PC-9 (cell line): Measurements from ENCODE around the gene TMEM30A. TPM values are rescaled to one million over a fixed set of nuclear protein-coding genes. Genes with fewer than 3 reads are reported as not detected.

ENCODE experiments used
- BruUV-seq: library from RNA; stranded (reverse); fragments of 400-500 nt; replicated peaks from 2 replicates; lab custom pipeline; 2021; lab: Mats Ljungman, UMichigan
- CTCF ChIA-PET: fragments of 300-600 bp; sonication (Branson Sonifier 250); formaldehyde crosslinking; loops from one replicate; lab custom pipeline; 2022; ENCODE audit warnings: antibody characterized with exemption; lab: Charles Lee
- POLR2A ChIA-PET: fragments of 300-600 bp; sonication (Branson Sonifier 250); formaldehyde crosslinking; loops from one replicate; lab custom pipeline; 2022; ENCODE audit warnings: antibody characterized with exemption; ENCODE audit not compliant: unreplicated experiment; lab: Charles Lee
- DNase-seq, 2 experiments: peaks; one replicate each; pipeline versions ENCODE4 v3.0.0 to v3.0.0-alpha.2; 2015 to 2022; ENCODE audit warnings: mixed read lengths in 1 of 2
- H2AFZ ChIP-seq: fragments of 200-600 bp; sonication (generic); 2 replicates; pipeline ENCODE4 v1.8.1; 2017; ENCODE audit warnings: antibody characterized with exemption
- H3F3A ChIP-seq: fragments of 200-600 bp; sonication (generic); 2 replicates; pipeline ENCODE4 v1.8.1; 2017; ENCODE audit warnings: antibody characterized with exemption, mild to moderate bottlenecking, low read depth; ENCODE audit not compliant: insufficient read depth
- H3K27ac ChIP-seq: fragments of 200-600 bp; sonication (generic); 2 replicates; pipeline ENCODE4 v1.6.1; 2016; ENCODE audit warnings: mixed run types
- H3K27me3 ChIP-seq: fragments of 200-600 bp; sonication (generic); 2 replicates; pipeline ENCODE4 v1.6.1; 2016; ENCODE audit warnings: low read depth, mixed run types; ENCODE audit not compliant: insufficient read depth
- H3K36me3 ChIP-seq: fragments of 200-600 bp; sonication (generic); 2 replicates; pipeline ENCODE4 v1.6.1; 2016; ENCODE audit warnings: low read depth, mixed run types
- H3K4me1 ChIP-seq: fragments of 200-600 bp; sonication (generic); replicated peaks from 2 replicates; pipeline ENCODE4 v1.6.1; 2016; ENCODE audit warnings: mixed run types; ENCODE audit not compliant: insufficient read depth
- H3K4me2 ChIP-seq: fragments of 200-600 bp; sonication (generic); 2 replicates; pipeline ENCODE4 v1.6.1; 2017; ENCODE audit warnings: mixed run types
- H3K4me3 ChIP-seq: fragments of 200-600 bp; sonication (generic); 2 replicates; pipeline ENCODE4 v1.6.1; 2016; ENCODE audit warnings: mixed run types
- H3K79me2 ChIP-seq: fragments of 200-600 bp; sonication (generic); 2 replicates; pipeline ENCODE4 v1.6.1; 2017; ENCODE audit warnings: low read depth, mixed run types
- H3K9me2 ChIP-seq: fragments of 200-600 bp; sonication (generic); 2 replicates; pipeline ENCODE4 v1.8.1; 2017; ENCODE audit warnings: mild to moderate bottlenecking; ENCODE audit not compliant: insufficient read depth
- H3K9me3 ChIP-seq: fragments of 200-600 bp; sonication (generic); 2 replicates; pipeline ENCODE4 v1.8.1; 2016; ENCODE audit warnings: low read depth; ENCODE audit not compliant: insufficient read depth
- H4K20me1 ChIP-seq: fragments of 200-600 bp; sonication (generic); 2 replicates; pipeline ENCODE4 v1.8.1; 2017; ENCODE audit not compliant: insufficient read depth
- EZH2 ChIP-seq: fragments of 200-600 bp; sonication (generic); IDR thresholded peaks from 2 replicates; pipeline ENCODE4 v1.8.0; 2017; ENCODE audit warnings: antibody characterized with exemption, low read depth
- intact Hi-C: fragments of 100-400 bp; cut with micrococcal nuclease; formaldehyde crosslinking; loops from one replicate; pipeline ENCODE4 v1.10.0; 2022; ENCODE audit not compliant: unreplicated experiment
- total RNA-seq: library from RNA; stranded (reverse); gene quantifications from 2 replicates; pipeline ENCODE4 v1.2.3, GENCODE V29; 2021
- TF ChIP-seq, protein P1 (sequence below): fragments of 200-600 bp; sonication (generic); conservative IDR thresholded peaks from 2 replicates; pipeline ENCODE4 v1.6.1; 2017; ENCODE audit warnings: mixed run types, antibody characterized with exemption, mild to moderate bottlenecking, moderate library complexity

TMEM30A gene
- total RNA-seq, 1 experiment from 2014 or later, result 122 TPM

DNA sequence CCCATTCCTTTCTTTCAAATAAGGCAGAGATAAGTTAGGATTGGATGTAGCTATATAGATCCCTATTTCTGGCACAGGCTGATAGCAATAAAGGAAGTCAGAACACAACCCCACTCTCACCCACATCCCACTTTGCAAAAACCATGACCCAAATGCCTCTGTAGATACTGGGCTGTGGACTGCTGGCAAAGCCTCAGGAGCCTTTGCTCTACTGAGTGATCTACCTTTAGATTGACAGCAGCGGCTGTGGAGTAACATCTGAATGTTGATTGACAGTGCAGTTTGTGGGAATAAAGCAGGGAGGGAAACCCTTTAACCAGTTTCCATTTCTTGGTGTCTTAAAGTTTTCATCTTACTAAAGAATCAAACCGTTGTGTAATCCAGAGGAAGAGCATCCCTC lies 6.7 kb upstream of the TMEM30A start:
- Histone ChIP-seq H3K4me1 (peaks cover 24% of the 10 kb centered on the region), H3F3A (peaks cover 4% of the 10 kb centered on the region; the same call in 1 of the 2 replicates), H3K27me3 (no peaks in the 10 kb centered on the region), H3K79me2 (peaks cover 12% of the 10 kb centered on the region; the same call in 1 of the 2 replicates), H3K9me2 (no peaks in the 10 kb centered on the region), H3K4me3 (no peak overlapping the region), H4K20me1 (no peaks in the 10 kb centered on the region), H3K27ac (no peak overlapping the region), H3K36me3 (no peaks in the 10 kb centered on the region), H3K9me3 (no peaks in the 10 kb centered on the region), H3K4me2 (no peak overlapping the region), H2AFZ (no peak overlapping the region)
- DNase-seq, result no peak
- intact Hi-C loops, result no loop called here
- no peak for TF ChIP-seq EZH2
- TF ChIP-seq, protein P1, sequence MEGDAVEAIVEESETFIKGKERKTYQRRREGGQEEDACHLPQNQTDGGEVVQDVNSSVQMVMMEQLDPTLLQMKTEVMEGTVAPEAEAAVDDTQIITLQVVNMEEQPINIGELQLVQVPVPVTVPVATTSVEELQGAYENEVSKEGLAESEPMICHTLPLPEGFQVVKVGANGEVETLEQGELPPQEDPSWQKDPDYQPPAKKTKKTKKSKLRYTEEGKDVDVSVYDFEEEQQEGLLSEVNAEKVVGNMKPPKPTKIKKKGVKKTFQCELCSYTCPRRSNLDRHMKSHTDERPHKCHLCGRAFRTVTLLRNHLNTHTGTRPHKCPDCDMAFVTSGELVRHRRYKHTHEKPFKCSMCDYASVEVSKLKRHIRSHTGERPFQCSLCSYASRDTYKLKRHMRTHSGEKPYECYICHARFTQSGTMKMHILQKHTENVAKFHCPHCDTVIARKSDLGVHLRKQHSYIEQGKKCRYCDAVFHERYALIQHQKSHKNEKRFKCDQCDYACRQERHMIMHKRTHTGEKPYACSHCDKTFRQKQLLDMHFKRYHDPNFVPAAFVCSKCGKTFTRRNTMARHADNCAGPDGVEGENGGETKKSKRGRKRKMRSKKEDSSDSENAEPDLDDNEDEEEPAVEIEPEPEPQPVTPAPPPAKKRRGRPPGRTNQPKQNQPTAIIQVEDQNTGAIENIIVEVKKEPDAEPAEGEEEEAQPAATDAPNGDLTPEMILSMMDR, result no peak
- ChIA-PET CTCF (no interaction called here), POLR2A (no interaction called here)
- no TSS peak for BruUV-seq

DNA sequence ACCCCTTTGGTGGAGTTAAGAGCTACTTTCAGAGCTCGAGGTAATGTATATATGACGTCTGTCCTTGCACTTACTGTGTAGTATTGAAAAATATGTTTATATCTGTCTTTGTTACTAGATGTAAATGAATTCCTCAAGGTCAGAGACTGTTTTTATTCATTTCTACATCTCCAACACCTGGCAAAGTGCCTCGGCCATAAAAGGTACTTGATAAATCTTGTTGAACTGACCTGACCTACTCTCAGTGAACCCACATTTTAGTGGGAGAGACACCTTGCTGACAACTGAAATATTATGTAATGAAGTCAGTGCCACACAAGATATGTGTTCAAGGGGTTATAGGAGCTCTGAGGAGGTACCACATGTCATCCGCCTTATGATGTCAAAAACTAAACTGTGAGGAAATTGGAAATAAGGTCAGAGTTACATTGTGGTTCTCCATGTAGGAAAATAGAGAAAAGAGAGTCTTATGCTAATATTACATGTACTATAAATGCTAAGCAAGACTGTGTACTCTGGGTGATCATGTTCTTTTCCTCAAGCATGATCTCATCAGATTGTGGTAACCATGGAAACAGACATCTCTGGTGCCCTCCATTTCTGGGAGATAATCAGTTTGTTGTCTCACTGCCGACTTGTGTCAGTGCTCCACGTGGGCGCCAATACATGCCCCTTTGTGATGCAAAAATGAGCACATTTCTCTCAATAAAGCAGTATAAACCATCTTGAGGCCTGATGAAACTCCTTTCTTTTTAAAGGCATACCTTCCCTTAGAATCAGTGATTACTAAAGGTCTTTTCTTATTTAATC lies 5.7 kb upstream of the TMEM30A start:
- Histone ChIP-seq H3K36me3 (no peaks in the 10 kb centered on the region), H4K20me1 (no peaks in the 10 kb centered on the region), H3K4me2 (no peak overlapping the region), H3K27ac (no peak overlapping the region), H2AFZ (no peak overlapping the region), H3K9me2 (no peaks in the 10 kb centered on the region), H3K9me3 (no peaks in the 10 kb centered on the region), H3F3A (peaks cover 7% of the 10 kb centered on the region), H3K4me1 (peaks cover 27% of the 10 kb centered on the region), H3K27me3 (no peaks in the 10 kb centered on the region), H3K4me3 (no peak overlapping the region), H3K79me2 (peaks cover 14% of the 10 kb centered on the region; the same call in 1 of the 2 replicates)
- DNase-seq, result no peak
- CTCF ChIA-PET, result no interaction called here
- intact Hi-C loops, result no loop called here
- no TSS peak for BruUV-seq
- TF ChIP-seq EZH2, result no peak
- TF ChIP-seq, protein P1, result no peak
- POLR2A ChIA-PET, result no interaction called here

DNA sequence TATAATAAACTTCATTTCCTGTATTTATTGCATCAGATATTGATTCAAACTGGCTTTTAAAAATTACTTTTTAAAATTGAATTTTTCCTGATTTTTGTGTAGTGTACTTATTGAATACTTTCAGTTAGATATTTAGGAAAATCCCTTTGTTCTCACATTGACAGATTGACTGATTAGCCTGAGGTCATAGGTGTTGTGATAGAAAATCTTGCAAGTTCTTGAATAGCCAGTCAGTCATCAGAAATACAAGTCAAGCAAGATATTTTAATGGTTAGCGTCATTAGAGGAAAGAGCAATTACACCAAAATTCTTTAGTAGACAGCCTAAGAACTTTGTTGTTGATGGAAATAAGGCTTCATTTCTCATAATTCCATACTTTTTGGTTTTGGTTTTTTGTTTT lies 3.4 kb upstream of the TMEM30A start:
- POLR2A ChIA-PET, result no interaction called here
- Histone ChIP-seq H3K27ac (peak overlapping the region; percentile 40), H3K4me2 (peak overlapping the region; percentile 88), H3K4me1 (peaks cover 31% of the 10 kb centered on the region), H3K9me2 (no peaks in the 10 kb centered on the region), H3K36me3 (no peaks in the 10 kb centered on the region), H3K9me3 (no peaks in the 10 kb centered on the region), H2AFZ (no peak overlapping the region), H3K4me3 (no peak overlapping the region), H3K79me2 (peaks cover 29% of the 10 kb centered on the region), H4K20me1 (no peaks in the 10 kb centered on the region), H3K27me3 (no peaks in the 10 kb centered on the region), H3F3A (peaks cover 12% of the 10 kb centered on the region)
- CTCF ChIA-PET, result no interaction called here
- DNase-seq, result peak in 1 of 2 experiments; percentile 86
- BruUV-seq, result no TSS peak
- TF ChIP-seq EZH2, result no peak
- TF ChIP-seq, protein P1, result no peak
- intact Hi-C loops, result loop anchor here (10.0 kb wide), 1 partner anchor 317 kb away; the partner anchor contains the start of gene SENP6
